Measurements from ENCODE around the gene TXNDC8. TPM values are rescaled to one million over a fixed set of nuclear protein-coding genes. Genes with fewer than 3 reads are reported as not detected.

Gene TXNDC8
- total RNA-seq, 1 donor from 2014 or later: not detected

DNA sequence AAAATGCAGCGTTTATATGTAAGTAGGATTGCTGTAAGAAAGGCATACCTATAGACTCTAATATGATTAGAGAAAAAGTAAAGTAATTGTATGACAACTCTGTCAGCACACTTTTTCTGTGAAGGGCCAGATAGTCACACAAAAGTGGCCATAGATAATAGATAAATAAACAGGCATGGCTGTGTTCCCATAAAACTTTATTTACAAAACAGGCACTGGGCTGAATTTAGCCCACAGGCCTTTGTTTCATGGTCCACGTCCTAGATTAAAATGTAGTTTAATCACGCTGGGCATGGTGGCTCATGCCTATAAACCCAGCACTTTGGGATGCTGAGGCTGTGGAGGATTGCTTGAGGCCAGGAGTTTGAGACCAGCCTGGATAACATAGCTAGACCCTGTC lies 8.7 kb upstream of the TXNDC8 start:
- Histone ChIP-seq H3K27ac (no peak overlapping the region), H3K4me1 (peaks cover 6% of the 10 kb centered on the region), H3K9me3 (no peaks in the 10 kb centered on the region), H3K27me3 (ENCODE audit: low read depth) (no peaks in the 10 kb centered on the region), H3K36me3 (no peaks in the 10 kb centered on the region), H3K4me3 (no peak overlapping the region)
- no peak for DNase-seq
- TF ChIP-seq, protein P1, sequence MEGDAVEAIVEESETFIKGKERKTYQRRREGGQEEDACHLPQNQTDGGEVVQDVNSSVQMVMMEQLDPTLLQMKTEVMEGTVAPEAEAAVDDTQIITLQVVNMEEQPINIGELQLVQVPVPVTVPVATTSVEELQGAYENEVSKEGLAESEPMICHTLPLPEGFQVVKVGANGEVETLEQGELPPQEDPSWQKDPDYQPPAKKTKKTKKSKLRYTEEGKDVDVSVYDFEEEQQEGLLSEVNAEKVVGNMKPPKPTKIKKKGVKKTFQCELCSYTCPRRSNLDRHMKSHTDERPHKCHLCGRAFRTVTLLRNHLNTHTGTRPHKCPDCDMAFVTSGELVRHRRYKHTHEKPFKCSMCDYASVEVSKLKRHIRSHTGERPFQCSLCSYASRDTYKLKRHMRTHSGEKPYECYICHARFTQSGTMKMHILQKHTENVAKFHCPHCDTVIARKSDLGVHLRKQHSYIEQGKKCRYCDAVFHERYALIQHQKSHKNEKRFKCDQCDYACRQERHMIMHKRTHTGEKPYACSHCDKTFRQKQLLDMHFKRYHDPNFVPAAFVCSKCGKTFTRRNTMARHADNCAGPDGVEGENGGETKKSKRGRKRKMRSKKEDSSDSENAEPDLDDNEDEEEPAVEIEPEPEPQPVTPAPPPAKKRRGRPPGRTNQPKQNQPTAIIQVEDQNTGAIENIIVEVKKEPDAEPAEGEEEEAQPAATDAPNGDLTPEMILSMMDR (IDR thresholded peaks at IDR 0.05): no peak
- intact Hi-C loops (cut with DNase I): no loop called here
- ATAC-seq: no peak

- H3K27ac ChIP-seq: no peak overlapping the region
- no peak overlapping the region for H3K4me3 ChIP-seq
- intact Hi-C loops (cut with DNase I): no loop called here
- no peaks in the 10 kb centered on the region for H3K27me3 ChIP-seq (ENCODE audit: low read depth)
- no peaks in the 10 kb centered on the region for H3K36me3 ChIP-seq
- H3K4me1 ChIP-seq: no peaks in the 10 kb centered on the region
- TF ChIP-seq, protein P1 (IDR thresholded peaks at IDR 0.05): no peak
- H3K9me3 ChIP-seq: no peaks in the 10 kb centered on the region
- DNase-seq (no peak), ATAC-seq (no peak)
These were observed 7.2 kb upstream of the TXNDC8 start for GRCh38 chr9:110344821-110345220.

GRCh38 chr9:110343551-110343950 lies 5.9 kb upstream of the TXNDC8 start:
- Histone ChIP-seq H3K9me3 (no peaks in the 10 kb centered on the region), H3K36me3 (no peaks in the 10 kb centered on the region), H3K27ac (no peak overlapping the region), H3K27me3 (ENCODE audit: low read depth) (no peaks in the 10 kb centered on the region), H3K4me3 (no peak overlapping the region), H3K4me1 (no peaks in the 10 kb centered on the region)
- no peak for ATAC-seq
- DNase-seq: no peak
- intact Hi-C loops (cut with DNase I): no loop called here
- TF ChIP-seq, protein P1 (IDR thresholded peaks at IDR 0.05): no peak

DNA sequence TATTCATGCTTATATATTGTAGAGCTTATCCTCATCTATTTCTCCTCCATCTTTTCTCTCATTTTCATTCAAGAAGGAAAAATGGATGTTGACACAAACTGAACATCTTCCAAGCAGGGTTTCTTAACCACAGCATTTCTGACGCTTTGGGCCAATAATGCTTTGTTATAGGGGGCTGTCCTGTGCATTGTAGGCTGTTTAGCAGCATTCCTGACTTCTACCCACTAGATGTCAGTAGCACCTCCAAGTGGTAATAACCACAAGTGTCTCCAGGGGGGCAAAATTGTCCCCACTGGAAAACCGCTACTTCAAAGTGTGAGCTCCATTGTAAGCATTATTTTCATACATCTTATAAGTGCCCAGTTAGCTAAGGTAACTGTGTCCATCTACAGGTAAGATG lies 2.6 kb upstream of the TXNDC8 start:
- DNase-seq (no peak), ATAC-seq (no peak)
- no peaks in the 10 kb centered on the region for H3K4me1 ChIP-seq
- no peaks in the 10 kb centered on the region for H3K36me3 ChIP-seq
- TF ChIP-seq, protein P1 (IDR thresholded peaks at IDR 0.05): no peak
- no peak overlapping the region for H3K4me3 ChIP-seq
- no peaks in the 10 kb centered on the region for H3K27me3 ChIP-seq (ENCODE audit: low read depth)
- intact Hi-C loops (cut with DNase I): no loop called here
- no peaks in the 10 kb centered on the region for H3K9me3 ChIP-seq
- H3K27ac ChIP-seq: no peak overlapping the region

- Histone ChIP-seq H3K4me3 (no peak overlapping the region), H3K36me3 (no peaks in the 10 kb centered on the region), H3K9me3 (no peaks in the 10 kb centered on the region), H3K27ac (no peak overlapping the region), H3K27me3 (ENCODE audit: low read depth) (no peaks in the 10 kb centered on the region), H3K4me1 (no peaks in the 10 kb centered on the region)
- DNase-seq: no peak
- intact Hi-C loops (cut with DNase I): no loop called here
- no peak for ATAC-seq
- TF ChIP-seq, protein P1 (IDR thresholded peaks at IDR 0.05): no peak
These were observed 480 bp upstream of the TXNDC8 start for GRCh38 chr9:110338143-110338542.

- H3K27ac ChIP-seq: no peak overlapping the region
- intact Hi-C loops (cut with DNase I): no loop called here
- TF ChIP-seq, protein P1 (IDR thresholded peaks at IDR 0.05): no peak
These were observed 1.3 kb downstream of the TXNDC8 start for GRCh38 chr9:110336363-110336762.

More at GRCh38 chr9:110336363-110336762, 1.3 kb downstream of the TXNDC8 start:
- no peaks in the 10 kb centered on the region for H3K9me3 ChIP-seq
- no peaks in the 10 kb centered on the region for H3K36me3 ChIP-seq
- ATAC-seq: no peak
- no peaks in the 10 kb centered on the region for H3K27me3 ChIP-seq (ENCODE audit: low read depth)
- H3K4me3 ChIP-seq: no peak overlapping the region
- no peak for DNase-seq
- no peaks in the 10 kb centered on the region for H3K4me1 ChIP-seq
